Adrenal gland (tissue), 12 donors: ENCODE results near the gene IQGAP1. TPM values are rescaled to one million over a fixed set of nuclear protein-coding genes. Genes with fewer than 3 reads are reported as not detected.

Experiments
- DNase-seq, 7 donors: peaks; one replicate each; pipeline ENCODE4 v3.0.0-alpha.2; 2019 to 2020
- H3K27ac ChIP-seq, 5 donors: fragments of 200-600 bp; sonication (generic) in 4 of 5; 1 replicate in 3 of 5; 2 replicates in 2 of 5; pipeline versions ENCODE4 v1.5.1 to v1.8.0; 2016 to 2020; ENCODE audit warnings: mild to moderate bottlenecking in 1 of 5
- H3K27me3 ChIP-seq: fragments of 200-600 bp; 2 replicates; pipeline ENCODE4 v1.8.0; 2021
- H3K36me3 ChIP-seq, 2 donors: fragments of 200-600 bp; replicated peaks in 1 of 2; 1 replicate in 1 of 2; 2 replicates in 1 of 2; pipeline versions ENCODE4 v1.5.1 to v1.8.0; 2018 to 2022
- H3K4me1 ChIP-seq, 2 donors: fragments of 200-600 bp; replicated peaks in 1 of 2; 1 replicate in 1 of 2; 2 replicates in 1 of 2; pipeline versions ENCODE4 v1.5.1 to v1.8.0; 2018 to 2021
- H3K4me3 ChIP-seq, 4 donors: fragments of 200-600 bp; sonication (generic) in 3 of 4; one replicate each; pipeline ENCODE4 v1.5.1; 2016 to 2018
- H3K9me3 ChIP-seq, 3 donors: fragments of 200-600 bp; sonication (generic) in 1 of 3; replicated peaks in 1 of 3; 1 replicate in 2 of 3; 2 replicates in 1 of 3; pipeline versions ENCODE4 v1.5.1 to v1.8.0; 2016 to 2021
- POLR2A ChIP-seq, 2 donors: fragments of 450-650 bp; IDR thresholded peaks; one replicate each; pipeline ENCODE4 v1.6.1; 2017; ENCODE audit warnings: antibody characterized with exemption in 2 of 2, mild to moderate bottlenecking in 2 of 2, moderate library complexity in 1 of 2
- WGBS, 4 donors: extraction: QIAGEN DNeasy Blood & Tissue Kit in 2 of 4; methylation state at CpG; one replicate each; pipeline versions ENCODE4 v1.1.5 to v1.1.7; 2013 to 2017; 5-methylcytosine and 5-hydroxymethylcytosine counted together
- intact Hi-C, 2 donors: fragments of 100-400 bp; cut with DNase I; formaldehyde crosslinking; loops; one replicate each; pipeline versions ENCODE4 v1.14.1 to v1.15.0; 2022 to 2023
- polyA plus RNA-seq, 3 donors: library from polyadenylated mRNA; stranded (reverse); fragments of 200-250 nt in 2 of 3; fragments of 350-450 nt in 1 of 3; fragmentation: Illumina TruSeq in 1 of 3; extraction: RNeasy Lipid Tissue Mini Kit (QIAGEN cat#74804) in 1 of 3; gene quantifications; one replicate each; pipeline ENCODE4 v1.2.3, GENCODE V29; 2013 to 2014
- total RNA-seq, 9 donors: library from RNA; depleted of rRNA in 4 of 9; stranded (reverse); fragments of >200 nt in 4 of 9; fragments of 120-200 nt in 1 of 9; fragmentation: NEBNext Ultra II Directional in 1 of 9; extraction: Animal tissue kit (Norgen Biotek cat#: 25700) in 1 of 9; gene quantifications; one replicate each; pipeline versions ENCODE4 v1.1.0 to v1.2.4, GENCODE V29; 2013 to 2023
- TF ChIP-seq, protein P1 (sequence below), 6 experiments: fragments of 450-650 bp in 4 of 6; fragments of 200-600 bp in 2 of 6; sonication (generic) in 1 of 6; IDR thresholded peaks; 1 replicate in 5 of 6; 2 replicates in 1 of 6; pipeline versions ENCODE4 v1.5.1 to v1.8.0; 2016 to 2021; ENCODE audit warnings: antibody characterized with exemption in 6 of 6, mild to moderate bottlenecking in 2 of 6, moderate library complexity in 1 of 6
- donor health status: healthy with polysubstance abuse.
- donor health status: Bipolar disorder and iron deficiency.
- donor health status: DM: yes; HTN: yes; CAD: no.
- donor health status: DM: no; HTN: no; CAD: no.
- donor health status: DM: no; HTN: no; CAD: no.
- donor health status: DM: yes; HTN: yes; CAD: no.

Gene IQGAP1
- total and polyA plus RNA-seq, 12 donors, result 34.3 to 261 (median 150) TPM

- H3K9me3 ChIP-seq, result no peaks in the 10 kb centered on the region
- TF ChIP-seq, protein P1, sequence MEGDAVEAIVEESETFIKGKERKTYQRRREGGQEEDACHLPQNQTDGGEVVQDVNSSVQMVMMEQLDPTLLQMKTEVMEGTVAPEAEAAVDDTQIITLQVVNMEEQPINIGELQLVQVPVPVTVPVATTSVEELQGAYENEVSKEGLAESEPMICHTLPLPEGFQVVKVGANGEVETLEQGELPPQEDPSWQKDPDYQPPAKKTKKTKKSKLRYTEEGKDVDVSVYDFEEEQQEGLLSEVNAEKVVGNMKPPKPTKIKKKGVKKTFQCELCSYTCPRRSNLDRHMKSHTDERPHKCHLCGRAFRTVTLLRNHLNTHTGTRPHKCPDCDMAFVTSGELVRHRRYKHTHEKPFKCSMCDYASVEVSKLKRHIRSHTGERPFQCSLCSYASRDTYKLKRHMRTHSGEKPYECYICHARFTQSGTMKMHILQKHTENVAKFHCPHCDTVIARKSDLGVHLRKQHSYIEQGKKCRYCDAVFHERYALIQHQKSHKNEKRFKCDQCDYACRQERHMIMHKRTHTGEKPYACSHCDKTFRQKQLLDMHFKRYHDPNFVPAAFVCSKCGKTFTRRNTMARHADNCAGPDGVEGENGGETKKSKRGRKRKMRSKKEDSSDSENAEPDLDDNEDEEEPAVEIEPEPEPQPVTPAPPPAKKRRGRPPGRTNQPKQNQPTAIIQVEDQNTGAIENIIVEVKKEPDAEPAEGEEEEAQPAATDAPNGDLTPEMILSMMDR (IDR thresholded peaks at IDR 0.05), result no peak
- TF ChIP-seq POLR2A (IDR thresholded peaks at IDR 0.05), result no peak
- no peaks in the 10 kb centered on the region for H3K4me1 ChIP-seq
- H3K4me3 ChIP-seq, result no peak overlapping the region
- 94 to 96% (median 95%) methylated on average over 2 of the region's 2 CpGs for WGBS, 4 donors
- intact Hi-C loops, result loop anchor here in 1 of 2 donors (10.0 kb wide), 1 partner anchor 165 kb away; no protein-coding TSS in a partner anchor
- H3K27ac ChIP-seq, result no peak overlapping the region
- H3K36me3 ChIP-seq, result peaks cover 0 to 86% of the 10 kb centered on the region in 2 donors
- H3K27me3 ChIP-seq, result no peaks in the 10 kb centered on the region
- DNase-seq, result no peak
Measured at GRCh38 chr15:90489944-90490343, 101.9 kb downstream of the IQGAP1 start.

DNA sequence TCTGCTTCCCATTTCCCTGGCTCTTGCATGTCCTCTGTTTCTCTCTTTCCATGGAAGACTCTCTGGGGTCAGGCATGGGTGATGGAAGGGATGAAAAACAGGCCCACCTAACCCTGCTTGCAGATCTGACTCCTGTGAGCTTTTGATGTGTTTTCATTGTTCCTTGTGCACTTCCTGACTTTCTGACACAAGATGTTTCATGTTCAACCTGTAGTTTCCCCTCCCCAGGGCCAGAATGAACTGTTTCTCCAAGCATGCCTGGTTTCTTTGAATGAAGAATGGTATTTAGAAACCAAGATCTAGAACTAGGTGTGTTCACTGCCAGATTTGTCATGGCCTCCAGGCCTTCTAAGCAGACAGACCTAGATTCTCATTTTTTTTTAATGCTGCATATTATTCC, 105.6 kb downstream of the IQGAP1 start:
- Histone ChIP-seq H3K27me3 (no peaks in the 10 kb centered on the region), H3K4me3 (no peak overlapping the region), H3K27ac (no peak overlapping the region), H3K36me3 (peaks cover 0 to 86% of the 10 kb centered on the region in 2 donors), H3K4me1 (no peaks in the 10 kb centered on the region), H3K9me3 (no peaks in the 10 kb centered on the region)
- intact Hi-C loops, result no loop called here
- TF ChIP-seq, protein P1 (IDR thresholded peaks at IDR 0.05), result no peak
- TF ChIP-seq POLR2A (IDR thresholded peaks at IDR 0.05), result no peak
- no peak for DNase-seq

DNA sequence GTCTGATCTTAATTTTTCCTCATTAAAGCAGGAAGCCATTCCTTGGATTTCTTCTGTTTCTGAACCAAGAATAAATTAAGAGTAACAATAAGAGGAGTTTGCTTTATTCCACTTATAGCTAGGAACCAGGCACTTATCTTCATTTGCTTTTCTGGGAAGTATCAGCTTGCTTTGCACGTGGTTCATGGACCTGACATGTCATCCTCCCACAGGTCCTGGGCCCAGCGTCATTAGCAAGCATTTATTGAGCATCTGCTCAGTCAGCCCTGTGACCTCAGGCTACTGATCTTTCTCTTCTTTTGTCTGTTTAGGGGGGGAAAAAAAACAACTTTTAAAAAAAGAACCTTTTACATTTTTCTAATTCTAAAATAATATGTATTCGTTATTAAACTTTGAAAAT, 107.0 kb downstream of the IQGAP1 start:
- no peak overlapping the region for H3K4me3 ChIP-seq
- WGBS, 4 donors, result 61 to 73% (median 67%) methylated on average over 3 of the region's 3 CpGs
- intact Hi-C loops, result no loop called here
- DNase-seq, result no peak
- no peaks in the 10 kb centered on the region for H3K4me1 ChIP-seq
- no peak overlapping the region for H3K27ac ChIP-seq
- H3K27me3 ChIP-seq, result no peaks in the 10 kb centered on the region
- no peak for TF ChIP-seq POLR2A (IDR thresholded peaks at IDR 0.05)
- TF ChIP-seq, protein P1 (IDR thresholded peaks at IDR 0.05), result no peak
- no peaks in the 10 kb centered on the region for H3K9me3 ChIP-seq
- peaks cover 0 to 91% of the 10 kb centered on the region in 2 donors for H3K36me3 ChIP-seq

GRCh38 chr15:90496791-90497190, 108.7 kb downstream of the IQGAP1 start:
- H3K27me3 ChIP-seq, result no peaks in the 10 kb centered on the region
- no peak overlapping the region for H3K4me3 ChIP-seq
- intact Hi-C loops, result no loop called here
- no peak for DNase-seq
- no peak overlapping the region for H3K27ac ChIP-seq
- H3K4me1 ChIP-seq, result no peaks in the 10 kb centered on the region
- no peak for TF ChIP-seq POLR2A (IDR thresholded peaks at IDR 0.05)
- TF ChIP-seq, protein P1 (IDR thresholded peaks at IDR 0.05), result no peak
- peaks cover 0 to 92% of the 10 kb centered on the region in 2 donors for H3K36me3 ChIP-seq
- WGBS, 4 donors, result 57 to 63% (median 59%) methylated on average over 3 of the region's 3 CpGs
- no peaks in the 10 kb centered on the region for H3K9me3 ChIP-seq
